GM13976 (cell line): ENCODE results near the gene APBA2.

ENCODE experiments used
- DNase-seq: peaks from one replicate; pipeline ENCODE4 v3.0.0; 2012; ENCODE audit warnings: low spot score
- CTCF ChIP-seq: IDR thresholded peaks from 2 replicates; pipeline ENCODE4 v1.5.1; 2012; ENCODE audit warnings: borderline replicate concordance, mild to moderate bottlenecking; ENCODE audit not compliant: insufficient read depth; ENCODE audit errors: extremely low read depth, missing control alignments, control extremely low read depth
- in situ Hi-C: fragments of 300-500 bp; cut with MboI; formaldehyde crosslinking; loops from one replicate; pipeline ENCODE4 v1.12.0; 2022; ENCODE audit warnings: low sequenced_read_pairs, mixed read lengths, inconsistent platforms; ENCODE audit not compliant: unreplicated experiment

The APBA2 gene

GRCh38 chr15:28986108-28986507, 100.3 kb downstream of the APBA2 start:
- in situ Hi-C loops, result no loop called here
- TF ChIP-seq CTCF, result no peak
- no peak for DNase-seq

GRCh38 chr15:28986726-28987125, 101.0 kb downstream of the APBA2 start:
- in situ Hi-C loops, result no loop called here
- TF ChIP-seq CTCF, result no peak
- DNase-seq, result no peak

- in situ Hi-C loops, result no loop called here
- no peak for DNase-seq
- TF ChIP-seq CTCF, result no peak
Observed at GRCh38 chr15:28987337-28987736, 101.6 kb downstream of the APBA2 start.

- in situ Hi-C loops, result no loop called here
- DNase-seq, result no peak
- no peak for TF ChIP-seq CTCF
Observed at GRCh38 chr15:28989239-28989830, 103.6 kb downstream of the APBA2 start.

- in situ Hi-C loops, result no loop called here
- no peak for DNase-seq
- no peak for TF ChIP-seq CTCF
Observed at GRCh38 chr15:28989896-28990295, 104.1 kb downstream of the APBA2 start.

- TF ChIP-seq CTCF, result no peak
- no peak for DNase-seq
- in situ Hi-C loops, result no loop called here
Observed at GRCh38 chr15:28990390-28990789, 104.6 kb downstream of the APBA2 start.
